Osteocyte (in vitro differentiated cells): ENCODE data around the gene LRBA. TPM values are rescaled to one million over a fixed set of nuclear protein-coding genes. Genes with fewer than 3 reads are reported as not detected.

Source experiments
- DNase-seq: peaks from one replicate; pipeline ENCODE4 v3.0.0; 2021; ENCODE audit warnings: mixed read lengths; ENCODE audit not compliant: unreplicated experiment; ENCODE audit errors: extremely low spot score
- H3K27ac Mint-ChIP-seq: one replicate; pipeline ENCODE4 v1.8.0; 2021; ENCODE audit warnings: mild to moderate bottlenecking, mixed read lengths; ENCODE audit not compliant: unreplicated experiment
- H3K27me3 Mint-ChIP-seq: one replicate; pipeline ENCODE4 v1.8.0; 2021; ENCODE audit warnings: mixed read lengths; ENCODE audit not compliant: unreplicated experiment
- H3K36me3 Mint-ChIP-seq: one replicate; pipeline ENCODE4 v1.8.0; 2021; ENCODE audit warnings: mixed read lengths; ENCODE audit not compliant: unreplicated experiment
- H3K4me1 Mint-ChIP-seq: one replicate; pipeline ENCODE4 v1.8.0; 2021; ENCODE audit warnings: mixed read lengths; ENCODE audit not compliant: unreplicated experiment
- H3K4me3 Mint-ChIP-seq: one replicate; pipeline ENCODE4 v1.8.0; 2021; ENCODE audit warnings: mild to moderate bottlenecking, moderate library complexity, mixed read lengths; ENCODE audit not compliant: unreplicated experiment
- H3K9me3 Mint-ChIP-seq: one replicate; pipeline ENCODE4 v1.8.0; 2021; ENCODE audit warnings: mixed read lengths; ENCODE audit not compliant: unreplicated experiment
- CTCF ChIP-seq: fragments of 200-600 bp; sonication (generic); IDR thresholded peaks from 2 replicates; pipeline ENCODE4 v1.5.0; 2021; ENCODE audit warnings: antibody characterized with exemption, mild to moderate bottlenecking, moderate library complexity
- total RNA-seq: library from RNA; stranded (reverse); gene quantifications from 2 replicates; pipeline ENCODE4 v1.2.1, GENCODE V29; 2021

LRBA gene
- total RNA-seq, 1 donor from 2014 or later, result 40.8 TPM

GRCh38 chr4:150479657-150480056 is 535.4 kb downstream of the LRBA start:
- no peak for TF ChIP-seq CTCF
- no peak overlapping the region for H3K4me3 Mint-ChIP-seq
- peaks cover 4% of the 10 kb centered on the region for H3K4me1 Mint-ChIP-seq
- DNase-seq, result no peak
- H3K36me3 Mint-ChIP-seq, result peaks cover 13% of the 10 kb centered on the region
- H3K9me3 Mint-ChIP-seq, result peaks cover 6% of the 10 kb centered on the region
- H3K27me3 Mint-ChIP-seq, result no peaks in the 10 kb centered on the region
- no peak overlapping the region for H3K27ac Mint-ChIP-seq

DNA sequence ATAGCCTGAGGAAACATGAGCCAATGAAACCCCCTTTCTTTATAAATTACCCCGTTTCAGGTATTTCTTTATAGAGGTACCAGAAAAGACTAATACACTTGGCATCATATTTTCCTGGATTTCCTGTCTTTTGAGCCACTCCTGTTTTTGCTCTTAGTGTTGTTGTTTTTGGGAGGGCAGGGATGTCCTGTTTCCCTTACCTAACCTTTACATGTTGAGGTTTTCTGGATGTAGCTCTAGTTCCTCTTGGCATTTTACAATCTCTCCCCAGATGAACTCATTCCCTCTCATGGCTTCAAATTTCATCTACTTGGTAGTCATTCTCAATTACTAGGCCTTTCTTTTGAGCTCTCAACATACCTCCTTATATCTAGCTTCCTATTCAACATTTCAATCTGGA is 537.2 kb downstream of the LRBA start:
- no peak overlapping the region for H3K27ac Mint-ChIP-seq
- H3K4me1 Mint-ChIP-seq, result peaks cover 4% of the 10 kb centered on the region
- TF ChIP-seq CTCF, result no peak
- peaks cover 17% of the 10 kb centered on the region for H3K36me3 Mint-ChIP-seq
- no peak for DNase-seq
- H3K4me3 Mint-ChIP-seq, result no peak overlapping the region
- peaks cover 6% of the 10 kb centered on the region for H3K9me3 Mint-ChIP-seq
- no peaks in the 10 kb centered on the region for H3K27me3 Mint-ChIP-seq

- H3K4me3 Mint-ChIP-seq, result no peak overlapping the region
- TF ChIP-seq CTCF, result no peak
Observed at GRCh38 chr4:150476776-150477175, 538.3 kb downstream of the LRBA start.

GRCh38 chr4:150475763-150476162 is 539.3 kb downstream of the LRBA start:
- Mint-ChIP-seq H3K27me3 (no peaks in the 10 kb centered on the region), H3K4me1 (peaks cover 4% of the 10 kb centered on the region), H3K4me3 (no peak overlapping the region), H3K36me3 (peaks cover 18% of the 10 kb centered on the region), H3K9me3 (peaks cover 6% of the 10 kb centered on the region), H3K27ac (no peak overlapping the region)
- DNase-seq, result no peak
- TF ChIP-seq CTCF, result no peak

More at GRCh38 chr4:150476776-150477175, 538.3 kb downstream of the LRBA start:
- Mint-ChIP-seq H3K4me1 (peaks cover 4% of the 10 kb centered on the region), H3K9me3 (peaks cover 6% of the 10 kb centered on the region), H3K27me3 (no peaks in the 10 kb centered on the region), H3K36me3 (peaks cover 17% of the 10 kb centered on the region), H3K27ac (no peak overlapping the region)
- DNase-seq, result no peak

GRCh38 chr4:150464523-150464922 is 550.6 kb downstream of the LRBA start:
- H3K27me3 Mint-ChIP-seq, result no peaks in the 10 kb centered on the region
- no peak overlapping the region for H3K4me3 Mint-ChIP-seq
- DNase-seq, result no peak
- peaks cover 25% of the 10 kb centered on the region for H3K4me1 Mint-ChIP-seq
- no peak for TF ChIP-seq CTCF
- no peak overlapping the region for H3K27ac Mint-ChIP-seq
- H3K9me3 Mint-ChIP-seq, result no peaks in the 10 kb centered on the region
- H3K36me3 Mint-ChIP-seq, result peaks cover 17% of the 10 kb centered on the region
